ENCODE data around the gene SSTR5.

DNA sequence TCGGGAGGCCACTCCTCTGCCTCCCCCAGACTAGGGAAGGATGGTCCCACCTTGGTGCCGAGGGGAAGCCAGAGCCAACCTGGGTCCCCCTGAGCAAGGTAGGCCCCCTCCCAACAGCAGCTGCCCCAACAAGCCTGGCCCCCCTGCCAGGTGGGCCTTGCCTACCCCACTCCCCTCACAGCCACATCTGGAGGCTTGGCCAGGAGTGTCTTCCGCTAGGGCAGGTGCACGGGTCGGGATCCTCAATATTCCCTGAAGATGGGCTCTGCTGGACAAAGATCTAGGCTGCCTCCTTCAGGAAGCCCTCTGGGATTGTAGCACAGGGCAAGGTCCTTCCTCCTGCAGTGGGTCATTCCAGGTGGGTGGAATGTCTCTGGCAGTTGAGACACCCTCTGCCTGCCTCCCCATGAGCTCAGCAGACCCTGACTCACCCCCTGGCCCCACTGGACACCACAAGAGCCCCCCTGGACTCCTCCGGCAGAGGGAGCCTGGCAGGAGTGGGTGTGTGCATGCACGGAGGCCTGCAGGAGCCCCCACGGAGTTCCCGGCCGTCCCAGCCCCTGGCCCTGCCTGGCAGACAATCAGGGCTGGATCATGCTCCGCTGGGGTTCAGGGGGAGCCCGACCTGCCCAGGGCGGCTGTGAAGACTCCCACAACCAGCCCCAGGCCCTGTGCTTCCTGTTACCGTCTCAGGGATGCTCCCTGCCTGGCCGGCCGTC is 23.1 kb downstream of the SSTR5 start:
- TF ChIP-seq, protein P1, sequence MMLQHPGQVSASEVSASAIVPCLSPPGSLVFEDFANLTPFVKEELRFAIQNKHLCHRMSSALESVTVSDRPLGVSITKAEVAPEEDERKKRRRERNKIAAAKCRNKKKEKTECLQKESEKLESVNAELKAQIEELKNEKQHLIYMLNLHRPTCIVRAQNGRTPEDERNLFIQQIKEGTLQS (IDR thresholded peaks at IDR 0.05): no peak
- TF ChIP-seq, protein P2, sequence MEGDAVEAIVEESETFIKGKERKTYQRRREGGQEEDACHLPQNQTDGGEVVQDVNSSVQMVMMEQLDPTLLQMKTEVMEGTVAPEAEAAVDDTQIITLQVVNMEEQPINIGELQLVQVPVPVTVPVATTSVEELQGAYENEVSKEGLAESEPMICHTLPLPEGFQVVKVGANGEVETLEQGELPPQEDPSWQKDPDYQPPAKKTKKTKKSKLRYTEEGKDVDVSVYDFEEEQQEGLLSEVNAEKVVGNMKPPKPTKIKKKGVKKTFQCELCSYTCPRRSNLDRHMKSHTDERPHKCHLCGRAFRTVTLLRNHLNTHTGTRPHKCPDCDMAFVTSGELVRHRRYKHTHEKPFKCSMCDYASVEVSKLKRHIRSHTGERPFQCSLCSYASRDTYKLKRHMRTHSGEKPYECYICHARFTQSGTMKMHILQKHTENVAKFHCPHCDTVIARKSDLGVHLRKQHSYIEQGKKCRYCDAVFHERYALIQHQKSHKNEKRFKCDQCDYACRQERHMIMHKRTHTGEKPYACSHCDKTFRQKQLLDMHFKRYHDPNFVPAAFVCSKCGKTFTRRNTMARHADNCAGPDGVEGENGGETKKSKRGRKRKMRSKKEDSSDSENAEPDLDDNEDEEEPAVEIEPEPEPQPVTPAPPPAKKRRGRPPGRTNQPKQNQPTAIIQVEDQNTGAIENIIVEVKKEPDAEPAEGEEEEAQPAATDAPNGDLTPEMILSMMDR (IDR thresholded peaks at IDR 0.05; ENCODE audit: low read depth, low read length, missing input control): no peak
- TF ChIP-seq EGR1 (IDR thresholded peaks at IDR 0.05; ENCODE audit: low read depth in 2 of 2) (no peak), FOXA2 (IDR thresholded peaks at IDR 0.05) (no peak), SP1 (IDR thresholded peaks at IDR 0.05) (no peak), RAD21 (IDR thresholded peaks at IDR 0.05) (no peak)

All from liver (tissue), 3 donors.